ENCODE results near the gene KRTAP21-2.

Gene KRTAP21-2

DNA sequence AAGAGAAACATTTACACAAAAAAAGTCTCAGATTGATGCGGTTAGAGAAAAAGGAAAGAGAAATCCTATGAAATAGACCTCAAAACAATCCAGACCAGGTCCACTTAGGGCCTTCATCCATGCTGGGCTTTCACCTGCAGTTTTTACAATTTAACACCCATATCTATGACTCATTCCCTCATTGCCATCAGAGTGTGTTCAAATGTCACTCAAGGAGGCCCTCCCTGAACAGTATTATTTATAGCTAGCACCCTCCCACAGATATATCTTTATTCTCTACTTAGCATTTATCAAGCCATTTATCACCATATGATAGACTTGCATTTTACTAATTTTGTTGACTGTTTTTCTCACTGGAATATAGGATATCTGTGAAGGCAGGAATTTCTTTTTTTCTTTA is 27.7 kb downstream of the KRTAP21-2 start:
- Histone ChIP-seq H3K36me3 (ENCODE audit: low read length) (no peaks in the 10 kb centered on the region), H3K9me3 (ENCODE audit: insufficient read depth, low read length) (no peaks in the 10 kb centered on the region), H3K79me2 (ENCODE audit: insufficient read depth, low read length) (no peaks in the 10 kb centered on the region), H3K9ac (ENCODE audit: low read length) (no peak overlapping the region), H3K27me3 (ENCODE audit: low read length) (no peaks in the 10 kb centered on the region), H2AFZ (ENCODE audit: low read depth, low read length, severe bottlenecking) (no peak overlapping the region), H3K27ac (ENCODE audit: low read depth, low read length) (no peak overlapping the region), H3K4me2 (ENCODE audit: low read depth, low read length, poor library complexity, severe bottlenecking) (no peak overlapping the region), H3K9me2 (replicated peaks; ENCODE audit: insufficient read depth, low read length) (no peaks in the 10 kb centered on the region), H3K4me3 (ENCODE audit: insufficient read depth, low read length, poor library complexity, severe bottlenecking) (no peak overlapping the region), H3F3A (ENCODE audit: insufficient read depth) (no peaks in the 10 kb centered on the region), H4K20me1 (ENCODE audit: low read depth, low read length) (no peaks in the 10 kb centered on the region)
- no peak for TF ChIP-seq EZH2phosphoT487 (conservative IDR thresholded peaks at IDR 0.05; ENCODE audit: low read length)
- TF ChIP-seq CTCF (IDR thresholded peaks at IDR 0.05; ENCODE audit: insufficient read depth, low read length, poor library complexity, severe bottlenecking) = no peak

DNA sequence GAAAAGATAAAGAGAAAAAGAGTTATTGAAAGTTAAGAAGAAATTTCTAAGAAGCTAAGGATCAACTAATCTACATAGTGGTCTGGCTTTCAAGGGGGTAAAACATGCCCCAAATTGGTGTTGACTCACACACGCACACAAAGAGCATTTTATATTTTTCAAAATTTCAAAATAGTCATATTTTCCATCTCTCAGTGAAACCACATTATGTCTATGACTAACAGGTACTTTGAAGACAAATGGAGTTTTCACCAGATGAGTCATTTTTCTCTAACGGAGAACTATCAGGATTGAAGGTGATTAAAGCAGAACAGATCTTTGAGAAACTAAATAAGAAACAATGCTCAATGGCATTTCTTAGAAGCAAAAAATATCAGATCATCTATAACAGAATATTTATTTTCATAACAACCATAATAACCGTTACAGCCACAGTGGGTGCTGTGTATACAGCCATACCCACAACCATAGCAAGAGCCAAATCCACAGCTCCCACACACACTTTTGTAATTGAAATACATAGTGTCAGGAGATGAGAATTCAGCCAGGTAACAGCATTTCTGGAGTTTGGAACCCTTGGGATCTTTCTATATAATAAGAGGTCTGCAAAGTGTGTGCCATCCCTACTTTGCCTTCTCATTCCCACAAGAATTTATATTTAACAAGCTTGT is 28.7 kb downstream of the KRTAP21-2 start, which contains the start of gene KRTAP21-3:
TSS of gene KRTAP21-3 (minus strand) at position 539 of the 671 bp plus-strand sequence. CDS start at position 521, 18 bp downstream.
- H3K4me3 ChIP-seq (ENCODE audit: insufficient read depth, low read length, poor library complexity, severe bottlenecking) = no peak within 1 kb of the TSS
- no peak within 1 kb of the TSS for H3K4me2 ChIP-seq (ENCODE audit: low read depth, low read length, poor library complexity, severe bottlenecking)
- no peaks in the 10 kb centered on the region for H3K79me2 ChIP-seq (ENCODE audit: insufficient read depth, low read length)
- no peak within 1 kb of the TSS for H2AFZ ChIP-seq (ENCODE audit: low read depth, low read length, severe bottlenecking)
- no peaks in the 10 kb centered on the region for H3F3A ChIP-seq (ENCODE audit: insufficient read depth)
- no peak within 1 kb of the TSS for H3K27ac ChIP-seq (ENCODE audit: low read depth, low read length)
- no peaks in the 10 kb centered on the region for H3K27me3 ChIP-seq (ENCODE audit: low read length)
- no peak within 1 kb of the TSS for H3K9ac ChIP-seq (ENCODE audit: low read length)
- no peaks in the 10 kb centered on the region for H3K9me3 ChIP-seq (ENCODE audit: insufficient read depth, low read length)
- H3K36me3 ChIP-seq (ENCODE audit: low read length) = no peaks in the 10 kb centered on the region
- H3K9me2 ChIP-seq (replicated peaks; ENCODE audit: insufficient read depth, low read length) = no peaks in the 10 kb centered on the region
- no peaks in the 10 kb centered on the region for H4K20me1 ChIP-seq (ENCODE audit: low read depth, low read length)
- TF ChIP-seq EZH2phosphoT487 (conservative IDR thresholded peaks at IDR 0.05; ENCODE audit: low read length) (no peak), CTCF (IDR thresholded peaks at IDR 0.05; ENCODE audit: insufficient read depth, low read length, poor library complexity, severe bottlenecking) (no peak)

DNA sequence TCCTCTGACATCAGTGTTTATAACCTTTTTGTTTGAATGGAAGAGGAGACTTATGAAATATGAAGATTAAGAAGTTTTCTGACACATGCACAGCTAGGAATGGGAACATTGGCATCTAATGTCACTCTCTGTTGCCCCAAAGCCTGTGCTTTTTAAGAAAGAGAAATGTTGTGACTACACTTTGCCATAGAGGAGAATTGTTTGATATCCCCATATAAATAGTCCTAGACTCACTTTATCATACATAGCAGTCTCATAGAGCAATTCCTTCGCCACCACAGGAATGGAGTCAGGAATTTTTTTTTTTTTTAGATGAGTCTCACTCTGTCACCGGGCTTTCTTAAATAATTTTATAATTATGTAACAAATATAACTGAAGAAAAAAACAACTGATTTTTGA is 30.0 kb downstream of the KRTAP21-2 start:
- Histone ChIP-seq H3K9me3 (ENCODE audit: insufficient read depth, low read length) (no peaks in the 10 kb centered on the region), H3F3A (ENCODE audit: insufficient read depth) (no peaks in the 10 kb centered on the region), H2AFZ (ENCODE audit: low read depth, low read length, severe bottlenecking) (no peak overlapping the region), H3K9ac (ENCODE audit: low read length) (no peak overlapping the region), H3K9me2 (replicated peaks; ENCODE audit: insufficient read depth, low read length) (no peaks in the 10 kb centered on the region), H3K4me2 (ENCODE audit: low read depth, low read length, poor library complexity, severe bottlenecking) (no peak overlapping the region), H3K27me3 (ENCODE audit: low read length) (no peaks in the 10 kb centered on the region), H3K27ac (ENCODE audit: low read depth, low read length) (no peak overlapping the region), H3K79me2 (ENCODE audit: insufficient read depth, low read length) (no peaks in the 10 kb centered on the region), H4K20me1 (ENCODE audit: low read depth, low read length) (no peaks in the 10 kb centered on the region), H3K36me3 (ENCODE audit: low read length) (no peaks in the 10 kb centered on the region), H3K4me3 (ENCODE audit: insufficient read depth, low read length, poor library complexity, severe bottlenecking) (no peak overlapping the region)
- TF ChIP-seq EZH2phosphoT487 (conservative IDR thresholded peaks at IDR 0.05; ENCODE audit: low read length) = no peak
- TF ChIP-seq CTCF (IDR thresholded peaks at IDR 0.05; ENCODE audit: insufficient read depth, low read length, poor library complexity, severe bottlenecking) = no peak

All from SU-DHL-6 (cell line).